HFFc6 (cell line): Measurements from ENCODE around the gene WBP2NL. TPM values are rescaled to one million over a fixed set of nuclear protein-coding genes. Genes with fewer than 3 reads are reported as not detected.

Experiments
- DNase-seq: peaks from one replicate; pipeline ENCODE4 v3.0.0-alpha.2; 2018
- H3K27ac Mint-ChIP-seq: 2 replicates; pipeline ENCODE4 v1.8.0; 2020; ENCODE audit warnings: mild to moderate bottlenecking, mixed read lengths
- H3K27me3 Mint-ChIP-seq: 2 replicates; pipeline ENCODE4 v1.8.0; 2021; ENCODE audit warnings: mild to moderate bottlenecking, moderate library complexity, mixed read lengths; ENCODE audit not compliant: insufficient read depth
- H3K36me3 Mint-ChIP-seq: 2 replicates; pipeline ENCODE4 v1.8.0; 2021; ENCODE audit warnings: low read depth, mixed read lengths
- H3K4me1 Mint-ChIP-seq: 2 replicates; pipeline ENCODE4 v1.8.0; 2020; ENCODE audit warnings: low read depth, mixed read lengths
- H3K4me3 Mint-ChIP-seq: 2 replicates; pipeline ENCODE4 v1.8.0; 2020; ENCODE audit warnings: mild to moderate bottlenecking, moderate library complexity, mixed read lengths
- H3K9me3 Mint-ChIP-seq: 2 replicates; pipeline ENCODE4 v1.8.0; 2020; ENCODE audit warnings: mild to moderate bottlenecking, mixed read lengths
- CTCF ChIP-seq: fragments of 200-600 bp; sonication (generic); IDR thresholded peaks from 2 replicates; pipeline ENCODE4 v1.5.0; 2021; ENCODE audit warnings: antibody characterized with exemption, mild to moderate bottlenecking
- total RNA-seq, 6 experiments: library from RNA; stranded (reverse); fragmentation: NEBNext Ultra II Directional; extraction: Animal tissue kit (Norgen Biotek cat#: 25700); gene quantifications; 2 replicates in 1 of 6; 3 replicates in 5 of 6; pipeline ENCODE4 v1.2.3, GENCODE V29; 2021

The WBP2NL gene
- total RNA-seq, 6 experiments from 2014 or later = not detected

GRCh38 chr22:41968601-41969000 lies 30.0 kb upstream of the WBP2NL start:
- Mint-ChIP-seq H3K27ac (no peak overlapping the region), H3K36me3 (no peaks in the 10 kb centered on the region), H3K9me3 (no peaks in the 10 kb centered on the region), H3K4me3 (no peak overlapping the region), H3K27me3 (peaks cover 20% of the 10 kb centered on the region), H3K4me1 (peaks cover 10% of the 10 kb centered on the region)
- DNase-seq = no peak
- TF ChIP-seq CTCF = no peak

GRCh38 chr22:41969110-41969646 lies 29.4 kb upstream of the WBP2NL start, which contains the start of gene SEPTIN3:
TSS of gene SEPTIN3 (plus strand) at chr22:41969443. CDS start at chr22:41971493, 2,050 bp downstream.
- Mint-ChIP-seq H3K27me3 (peaks cover 20% of the 10 kb centered on the region), H3K36me3 (no peaks in the 10 kb centered on the region), H3K9me3 (no peaks in the 10 kb centered on the region), H3K27ac (no peak within 1 kb of the TSS), H3K4me3 (no peak within 1 kb of the TSS), H3K4me1 (peaks cover 10% of the 10 kb centered on the region)
- TF ChIP-seq CTCF = no peak
- no peak for DNase-seq

GRCh38 chr22:41970601-41971000 lies 28.0 kb upstream of the WBP2NL start:
- DNase-seq = no peak
- Mint-ChIP-seq H3K27me3 (peaks cover 21% of the 10 kb centered on the region), H3K36me3 (no peaks in the 10 kb centered on the region), H3K4me1 (peaks cover 10% of the 10 kb centered on the region), H3K4me3 (no peak overlapping the region), H3K9me3 (no peaks in the 10 kb centered on the region), H3K27ac (no peak overlapping the region)
- no peak for TF ChIP-seq CTCF

- no peak for DNase-seq
These were observed 27.2 kb upstream of the WBP2NL start for GRCh38 chr22:41971431-41971830.

GRCh38 chr22:41974691-41975290 lies 23.8 kb upstream of the WBP2NL start:
- Mint-ChIP-seq H3K36me3 (no peaks in the 10 kb centered on the region), H3K4me1 (peaks cover 6% of the 10 kb centered on the region; the same call in 1 of the 2 replicates), H3K27me3 (peaks cover 47% of the 10 kb centered on the region), H3K27ac (no peak overlapping the region), H3K4me3 (no peak overlapping the region), H3K9me3 (no peaks in the 10 kb centered on the region)
- no peak for TF ChIP-seq CTCF
- no peak for DNase-seq

More at GRCh38 chr22:41971431-41971830, 27.2 kb upstream of the WBP2NL start:
- Mint-ChIP-seq H3K36me3 (no peaks in the 10 kb centered on the region), H3K27ac (no peak overlapping the region), H3K27me3 (peaks cover 28% of the 10 kb centered on the region), H3K4me1 (peaks cover 13% of the 10 kb centered on the region), H3K4me3 (no peak overlapping the region), H3K9me3 (no peaks in the 10 kb centered on the region)
- no peak for TF ChIP-seq CTCF
